Skeletal muscle satellite cell (primary cell): Measurements from ENCODE around the gene DHPS.
"Not testable (repeated sequence)": the region's sequence is repeated elsewhere in the genome, so short reads cannot be mapped to it uniquely, and the experiment has no call there.

ENCODE experiments used
- H3K27me3 ChIP-seq: 2 replicates; pipeline ENCODE4 v1.7.0; 2013; ENCODE audit warnings: low read length; ENCODE audit not compliant: control insufficient read depth, insufficient read depth
- H3K36me3 ChIP-seq: 2 replicates; pipeline ENCODE4 v1.7.0; 2013; ENCODE audit warnings: mild to moderate bottlenecking, control low read depth, low read length; ENCODE audit not compliant: insufficient read depth
- H3K4me1 ChIP-seq: 2 replicates; pipeline ENCODE4 v1.7.0; 2013; ENCODE audit warnings: low read length; ENCODE audit not compliant: control insufficient read depth, insufficient read depth
- H3K4me2 ChIP-seq: 2 replicates; pipeline ENCODE4 v1.7.0; 2013; ENCODE audit warnings: mild to moderate bottlenecking, low read length
- H3K4me3 ChIP-seq: 2 replicates; pipeline ENCODE4 v1.7.0; 2013; ENCODE audit warnings: low read length
- H3K9ac ChIP-seq: 2 replicates; pipeline ENCODE4 v1.7.0; 2013; ENCODE audit warnings: mild to moderate bottlenecking, low read depth, low read length, moderate library complexity
- H3K9me3 ChIP-seq: replicated peaks from 2 replicates; pipeline ENCODE4 v1.7.0; 2013; ENCODE audit warnings: mild to moderate bottlenecking, control low read depth, low read length

Gene DHPS

GRCh38 chr19:12687496-12688196 lies 6.0 kb upstream of the DHPS start, which contains the start of gene GNG14:
Gene GNG14 (plus strand): TSS chr19:12687998. CDS start chr19:12688049, 51 bp downstream.
- Histone ChIP-seq H3K9me3 (no peaks in the 10 kb centered on the region), H3K36me3 (no peaks in the 10 kb centered on the region), H3K4me1 (no peaks in the 10 kb centered on the region), H3K4me3 (no peak within 1 kb of the TSS), H3K4me2 (no peak within 1 kb of the TSS), H3K27me3 (no peaks in the 10 kb centered on the region), H3K9ac (no peak within 1 kb of the TSS)

DNA sequence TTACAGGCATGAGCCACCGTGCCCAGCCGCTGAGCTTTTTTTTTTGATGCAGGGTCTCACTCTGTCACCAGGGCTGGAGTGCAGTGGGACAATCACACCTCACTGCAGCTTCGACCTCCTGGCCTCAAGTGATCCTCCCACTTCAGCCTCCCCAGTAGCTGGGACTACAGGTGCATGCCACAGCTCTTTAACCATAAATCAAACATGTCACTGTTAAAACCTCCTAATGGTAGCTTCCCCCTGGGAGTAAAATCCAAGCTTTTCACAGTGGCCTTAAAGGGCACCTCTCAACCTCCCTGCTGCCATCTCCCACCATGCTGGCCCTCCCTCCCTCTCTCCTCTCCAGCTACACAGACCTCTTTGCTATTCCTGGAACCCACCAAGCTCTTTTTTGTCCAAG lies 4.2 kb upstream of the DHPS start:
- Histone ChIP-seq H3K9ac (no peak overlapping the region), H3K4me3 (no peak overlapping the region), H3K4me2 (no peak overlapping the region), H3K9me3 (no peaks in the 10 kb centered on the region), H3K27me3 (no peaks in the 10 kb centered on the region), H3K4me1 (no peaks in the 10 kb centered on the region), H3K36me3 (no peaks in the 10 kb centered on the region)

DNA sequence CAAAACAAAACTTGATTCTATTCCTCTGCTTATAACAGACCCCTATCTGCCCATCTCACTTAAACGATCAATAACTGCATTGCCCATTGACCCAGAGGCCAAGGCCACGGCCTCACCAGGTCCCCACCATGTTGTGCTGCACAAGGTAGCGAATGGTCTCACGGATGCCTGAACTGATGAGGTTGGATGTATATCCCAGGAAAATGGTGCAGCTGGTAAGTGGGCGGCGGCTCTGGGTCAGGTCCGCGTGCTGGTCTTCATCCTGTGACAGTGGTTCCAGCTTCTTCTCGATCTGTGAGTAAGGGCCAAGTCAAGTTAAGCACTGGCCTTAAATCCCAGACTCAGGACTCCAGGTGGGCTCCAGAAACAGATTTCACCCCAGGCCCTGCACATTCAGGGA lies 1.6 kb downstream of the DHPS start:
- H3K27me3 ChIP-seq: no peaks in the 10 kb centered on the region
- no peaks in the 10 kb centered on the region for H3K9me3 ChIP-seq
- H3K36me3 ChIP-seq: peaks cover 39% of the 10 kb centered on the region
- H3K4me2 ChIP-seq: peak overlapping the region; percentile 1
- H3K9ac ChIP-seq: no peak overlapping the region
- no peak overlapping the region for H3K4me3 ChIP-seq
- H3K4me1 ChIP-seq: no peaks in the 10 kb centered on the region

DNA sequence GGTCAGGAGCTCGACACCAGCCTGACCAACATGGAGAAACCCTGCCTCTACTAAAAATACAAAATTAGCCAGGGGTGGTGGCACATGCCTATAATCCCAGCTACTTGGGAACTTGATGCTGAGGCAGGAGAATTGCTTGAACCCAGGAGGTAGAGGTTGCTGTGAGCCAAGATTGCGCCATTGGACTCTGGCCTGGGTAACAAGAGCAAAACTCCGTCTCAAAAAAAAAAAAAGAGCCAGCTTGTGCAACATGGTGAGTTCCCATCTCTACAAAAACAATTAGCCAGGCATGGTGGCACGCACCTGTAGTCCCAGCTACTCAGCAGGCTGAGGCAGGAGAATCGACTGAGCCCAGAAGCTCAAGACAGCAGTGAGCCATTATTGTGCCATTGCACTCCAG lies 3.6 kb downstream of the DHPS start:
- not testable (repeated sequence) for H3K9ac ChIP-seq, H3K9me3 ChIP-seq, H3K4me3 ChIP-seq, H3K4me1 ChIP-seq, H3K4me2 ChIP-seq, H3K27me3 ChIP-seq
- H3K36me3 ChIP-seq: peaks cover 49% of the 10 kb centered on the region

- Histone ChIP-seq H3K27me3 (no peaks in the 10 kb centered on the region), H3K4me3 (no peak overlapping the region), H3K36me3 (peaks cover 50% of the 10 kb centered on the region), H3K4me2 (no peak overlapping the region), H3K9me3 (no peaks in the 10 kb centered on the region), H3K4me1 (no peaks in the 10 kb centered on the region), H3K9ac (no peak overlapping the region)
Observed at GRCh38 chr19:12676928-12677327, 4.8 kb downstream of the DHPS start.

- no peak overlapping the region for H3K9ac ChIP-seq
Observed at GRCh38 chr19:12676384-12676792, 5.3 kb downstream of the DHPS start.

GRCh38 chr19:12675940-12676339 lies 5.7 kb downstream of the DHPS start:
- no peak overlapping the region for H3K9ac ChIP-seq
- peaks cover 50% of the 10 kb centered on the region for H3K36me3 ChIP-seq

More at GRCh38 chr19:12676384-12676792, 5.3 kb downstream of the DHPS start:
- Histone ChIP-seq H3K27me3 (no peaks in the 10 kb centered on the region), H3K9me3 (no peaks in the 10 kb centered on the region), H3K36me3 (peaks cover 50% of the 10 kb centered on the region), H3K4me3 (no peak overlapping the region), H3K4me2 (no peak overlapping the region), H3K4me1 (no peaks in the 10 kb centered on the region)

DNA sequence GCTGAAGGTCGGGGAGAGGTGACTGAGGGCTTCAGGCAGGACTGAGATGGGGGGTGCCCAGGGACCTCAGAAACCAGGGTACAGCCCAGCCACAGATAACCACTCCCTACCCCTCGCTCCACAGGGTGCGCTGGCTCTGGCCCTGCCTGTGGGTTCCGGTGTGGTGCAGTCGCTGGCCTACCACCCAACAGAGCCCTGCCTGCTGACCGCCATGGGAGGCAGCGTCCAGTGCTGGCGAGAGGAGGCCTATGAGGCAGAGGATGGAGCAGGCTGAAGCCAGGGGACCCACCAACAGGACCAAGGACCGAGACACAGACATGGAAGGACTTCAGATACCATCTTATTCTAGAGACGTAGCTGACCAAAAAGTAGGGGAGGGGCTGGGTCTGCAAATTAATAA lies 6.3 kb downstream of the DHPS start:
- Histone ChIP-seq H3K4me3 (no peak overlapping the region), H3K36me3 (peaks cover 50% of the 10 kb centered on the region), H3K4me2 (no peak overlapping the region), H3K9ac (no peak overlapping the region), H3K27me3 (no peaks in the 10 kb centered on the region), H3K4me1 (peaks cover 3% of the 10 kb centered on the region), H3K9me3 (no peaks in the 10 kb centered on the region)

More at GRCh38 chr19:12675940-12676339, 5.7 kb downstream of the DHPS start:
- H3K4me2 ChIP-seq: no peak overlapping the region
- no peaks in the 10 kb centered on the region for H3K4me1 ChIP-seq
- H3K27me3 ChIP-seq: no peaks in the 10 kb centered on the region
- H3K4me3 ChIP-seq: no peak overlapping the region
- no peaks in the 10 kb centered on the region for H3K9me3 ChIP-seq

- Histone ChIP-seq H3K4me2 (no peak overlapping the region), H3K9me3 (no peaks in the 10 kb centered on the region), H3K9ac (no peak overlapping the region), H3K36me3 (peaks cover 40% of the 10 kb centered on the region), H3K27me3 (no peaks in the 10 kb centered on the region), H3K4me3 (no peak overlapping the region), H3K4me1 (peaks cover 16% of the 10 kb centered on the region)
Observed at GRCh38 chr19:12672744-12673143, 8.9 kb downstream of the DHPS start.

- H3K9me3 ChIP-seq: no peaks in the 10 kb centered on the region
- peaks cover 17% of the 10 kb centered on the region for H3K4me1 ChIP-seq
- peaks cover 19% of the 10 kb centered on the region for H3K36me3 ChIP-seq
- peak overlapping the region; percentile 95 for H3K4me2 ChIP-seq
- peak overlapping the region; percentile 87 for H3K4me3 ChIP-seq
- no peaks in the 10 kb centered on the region for H3K27me3 ChIP-seq
- H3K9ac ChIP-seq: peak overlapping the region; percentile 94
Observed at GRCh38 chr19:12670159-12670928, 11.3 kb downstream of the DHPS start.

- peaks cover 15% of the 10 kb centered on the region for H3K36me3 ChIP-seq
- H3K4me3 ChIP-seq: peak overlapping the region; percentile 87
- peak overlapping the region; percentile 95 for H3K4me2 ChIP-seq
- peak overlapping the region; percentile 94 for H3K9ac ChIP-seq
- H3K27me3 ChIP-seq: no peaks in the 10 kb centered on the region
- H3K9me3 ChIP-seq: no peaks in the 10 kb centered on the region
- H3K4me1 ChIP-seq: peaks cover 17% of the 10 kb centered on the region
Observed at GRCh38 chr19:12669270-12670158, 12.2 kb downstream of the DHPS start.
